TTC549 (cell line): Measurements from ENCODE around the gene MEG3.

Experiments used
- FAIRE-seq: peaks from 2 replicates; lab custom pipeline; 2012; peaks lifted over from hg19 to GRCh38; lab: Jason Lieb, UNC

Gene MEG3

GRCh38 chr14:100865682-100866591, 40.0 kb downstream of the MEG3 start:
- FAIRE-seq, result no peak

DNA sequence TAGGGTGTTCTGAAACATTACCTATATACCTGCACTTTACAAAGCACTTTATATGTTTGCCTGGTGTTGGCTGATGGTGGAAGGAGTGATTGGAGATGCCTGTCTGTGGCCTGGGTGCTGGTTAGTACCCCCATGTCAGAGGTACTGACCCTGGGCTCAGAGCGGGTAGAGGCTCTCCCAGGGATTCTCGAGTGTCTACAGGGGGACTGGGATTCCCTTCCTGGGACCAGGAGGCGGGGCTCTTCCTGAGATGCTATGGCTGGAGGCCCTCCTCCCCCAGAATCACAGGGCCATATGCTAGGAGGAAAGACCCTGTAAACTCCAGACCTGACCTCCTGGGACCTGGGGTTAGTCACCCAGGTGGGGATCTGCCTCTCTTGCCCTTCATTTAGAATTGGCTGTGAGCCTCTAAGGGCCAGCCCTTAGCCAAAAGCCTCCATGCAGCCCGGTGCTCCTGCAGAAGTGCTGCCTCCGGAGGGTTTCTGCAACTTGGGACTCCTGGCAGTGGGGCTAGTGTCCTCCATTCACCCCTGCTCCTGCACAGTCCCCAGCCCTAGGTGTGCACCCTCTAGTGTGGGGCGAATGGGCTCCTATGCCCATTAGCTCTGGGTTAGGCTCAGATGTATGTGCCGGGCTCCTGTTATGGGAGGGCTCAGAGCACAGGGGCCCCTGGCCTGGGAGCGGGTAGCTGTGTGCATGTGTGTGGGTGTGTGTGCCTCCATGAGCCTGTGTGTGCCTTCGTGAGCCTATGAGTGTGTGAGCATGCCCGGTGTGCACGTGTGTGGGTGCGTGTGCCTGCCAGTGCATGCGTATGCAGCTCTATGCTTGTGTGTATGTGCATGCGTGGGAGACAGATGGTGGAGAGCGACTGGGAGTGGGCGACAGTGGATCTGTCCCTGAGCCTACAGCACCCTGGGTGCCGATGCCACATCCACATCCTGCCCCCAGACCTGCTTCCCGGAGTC, 41.0 kb downstream of the MEG3 start:
- FAIRE-seq, result no peak

GRCh38 chr14:100867631-100868315, 41.9 kb downstream of the MEG3 start:
- no peak for FAIRE-seq

DNA sequence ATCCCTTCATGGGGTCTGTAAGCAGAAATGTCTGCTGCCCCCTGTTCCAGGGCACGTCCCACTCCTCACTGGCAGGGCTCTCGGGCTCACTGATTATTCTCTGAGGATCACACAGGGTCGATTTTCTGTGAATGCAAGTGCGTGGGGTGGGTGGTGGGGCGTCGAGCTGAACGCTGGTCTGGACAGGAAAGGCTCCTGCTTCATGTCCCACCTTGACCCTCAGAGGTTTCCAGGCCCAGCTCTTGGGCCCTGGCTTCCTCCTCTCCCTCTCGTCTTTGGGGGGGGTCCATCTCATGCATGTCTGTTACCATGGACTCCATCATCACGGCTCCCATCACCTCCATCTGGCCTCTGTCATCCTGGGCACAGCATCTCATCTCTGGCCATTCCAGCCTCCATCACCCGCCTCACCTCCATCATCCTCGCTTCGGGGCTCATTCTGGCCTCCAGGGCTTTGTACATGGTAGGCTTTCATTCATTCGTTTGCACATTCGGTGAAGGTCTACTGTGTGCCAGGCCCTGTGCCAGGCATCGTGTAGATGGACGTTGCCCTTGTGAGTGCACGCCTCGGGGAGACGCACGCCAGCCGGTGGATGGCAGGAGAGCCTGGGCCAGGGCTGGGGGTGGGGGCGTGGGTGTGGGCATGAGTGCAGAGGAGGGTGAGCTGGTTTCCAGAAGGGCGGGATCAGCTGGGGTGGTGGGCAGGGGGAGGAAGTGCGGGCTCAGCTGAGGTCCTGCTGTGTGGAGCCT, 42.9 kb downstream of the MEG3 start:
- FAIRE-seq, result no peak

GRCh38 chr14:100871234-100872186, 45.6 kb downstream of the MEG3 start:
- no peak for FAIRE-seq

- no peak for FAIRE-seq
Observed at GRCh38 chr14:100872259-100873095, 46.6 kb downstream of the MEG3 start.

DNA sequence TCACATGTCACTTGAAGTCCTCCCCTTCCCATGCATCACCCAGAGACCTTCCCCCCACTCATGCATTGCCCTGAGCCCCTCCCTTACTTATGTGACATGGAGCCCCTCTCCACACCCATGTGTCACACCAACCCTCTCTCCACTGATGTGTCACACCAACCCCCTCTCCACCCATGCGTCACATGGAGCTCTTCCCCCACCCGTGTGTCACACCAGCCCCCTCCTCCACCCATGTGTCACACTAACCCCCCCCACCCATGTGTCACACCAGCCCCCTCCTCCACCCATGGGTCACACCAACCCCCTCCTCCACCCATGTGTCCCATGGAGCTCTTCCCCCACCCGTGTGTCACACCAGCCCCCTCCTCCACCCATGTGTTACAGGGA, 47.2 kb downstream of the MEG3 start:
- FAIRE-seq, result no peak

DNA sequence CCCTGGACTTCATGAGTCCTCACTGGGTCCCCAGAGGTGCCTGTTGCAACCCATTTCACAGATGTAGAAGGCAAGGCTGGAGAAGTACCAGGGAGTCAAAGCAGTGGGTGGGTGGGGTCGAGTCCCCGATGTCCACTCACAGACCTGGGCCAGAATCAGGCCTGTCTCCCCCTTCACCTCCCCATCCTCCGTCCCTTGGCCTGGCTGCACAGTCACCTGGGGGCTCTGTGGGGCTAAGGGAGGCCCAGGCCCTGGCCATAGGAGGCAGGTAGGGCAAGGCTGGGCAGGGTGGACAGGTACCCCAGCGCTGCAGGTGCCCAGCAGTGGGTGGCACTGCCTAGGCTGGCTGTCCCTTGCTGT, 48.1 kb downstream of the MEG3 start:
- FAIRE-seq, result no peak

GRCh38 chr14:100874411-100875091, 48.6 kb downstream of the MEG3 start:
- FAIRE-seq, result no peak

DNA sequence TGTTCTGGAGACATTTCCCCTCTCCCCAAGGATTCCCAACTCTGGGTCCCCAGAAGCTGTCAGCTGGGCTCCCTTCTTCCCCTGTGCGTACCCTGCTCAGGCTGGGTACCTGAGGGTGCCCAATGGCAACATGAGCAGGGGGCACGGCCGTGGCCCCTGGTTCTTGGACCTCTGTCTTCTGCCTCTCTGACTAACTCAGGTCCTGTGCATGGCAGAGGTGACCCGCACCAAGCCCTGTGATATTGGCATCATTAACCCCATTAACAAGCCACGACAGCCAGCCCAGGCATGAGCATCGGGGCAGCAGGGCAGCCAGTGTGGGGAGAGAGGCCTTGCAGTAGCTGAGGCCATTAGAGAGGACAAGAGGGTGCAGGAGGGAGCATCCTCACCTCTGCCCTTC, 49.2 kb downstream of the MEG3 start:
- no peak for FAIRE-seq

DNA sequence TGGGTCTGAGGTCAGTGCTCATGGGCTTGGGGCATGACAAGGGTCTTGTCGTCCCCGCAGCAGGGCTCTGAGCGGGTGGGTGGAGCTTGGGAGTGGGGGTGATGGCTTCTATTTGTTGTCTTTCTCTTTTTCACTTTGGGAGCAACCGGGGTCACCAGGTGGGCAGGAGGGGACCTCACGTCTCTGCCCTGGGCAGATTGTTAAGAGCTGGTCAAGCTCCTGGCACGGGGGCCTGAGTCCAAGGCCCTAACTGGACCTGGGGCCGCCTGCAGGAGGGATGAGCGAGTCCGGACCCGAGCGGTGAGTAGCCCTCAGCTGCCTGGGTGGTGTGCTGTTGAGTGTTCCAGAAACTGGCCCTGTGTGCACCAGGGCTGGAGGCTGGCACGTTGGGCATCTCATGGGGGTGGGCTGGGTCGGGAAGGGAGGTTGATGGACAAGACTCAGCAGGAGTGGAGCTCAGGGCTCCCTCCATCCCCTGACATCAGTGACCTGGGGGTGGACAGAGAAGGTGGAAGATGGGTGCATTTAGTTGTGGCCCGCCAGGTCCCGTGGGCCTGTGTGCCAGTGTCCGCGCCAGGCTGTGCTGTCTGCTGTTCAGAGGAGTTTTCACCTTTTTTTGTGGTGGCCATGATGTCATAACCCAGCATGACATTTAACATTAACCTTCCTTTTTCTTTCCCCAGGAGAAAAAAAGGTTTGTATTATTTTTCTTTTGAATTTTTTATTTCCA, 50.1 kb downstream of the MEG3 start:
- FAIRE-seq, result no peak

- no peak for FAIRE-seq
Observed at GRCh38 chr14:100878271-100879146, 52.6 kb downstream of the MEG3 start.

GRCh38 chr14:100879194-100879593, 53.3 kb downstream of the MEG3 start:
- no peak for FAIRE-seq

DNA sequence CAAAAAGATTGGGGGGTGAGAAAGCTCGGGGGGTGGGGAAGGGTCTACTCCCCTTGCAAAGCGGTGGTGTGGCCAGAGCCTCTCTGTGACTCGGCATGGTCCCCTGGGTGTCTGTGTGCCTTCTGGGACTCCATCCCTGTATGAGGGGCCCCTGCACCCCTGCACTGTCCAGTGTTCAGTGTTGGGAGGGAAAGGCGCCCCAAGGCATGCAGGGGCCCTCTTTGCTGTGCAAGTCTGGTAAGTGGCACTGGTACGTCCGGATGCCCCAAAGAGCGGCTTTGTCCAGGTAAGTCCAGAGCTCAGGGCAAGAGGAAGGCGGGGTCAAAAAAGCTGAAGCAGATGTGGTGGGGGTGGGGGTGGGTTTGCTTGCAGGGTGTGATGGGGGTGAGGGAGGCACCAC, 53.9 kb downstream of the MEG3 start:
- no peak for FAIRE-seq

- no peak for FAIRE-seq
Observed at GRCh38 chr14:100880271-100881101, 54.6 kb downstream of the MEG3 start.

DNA sequence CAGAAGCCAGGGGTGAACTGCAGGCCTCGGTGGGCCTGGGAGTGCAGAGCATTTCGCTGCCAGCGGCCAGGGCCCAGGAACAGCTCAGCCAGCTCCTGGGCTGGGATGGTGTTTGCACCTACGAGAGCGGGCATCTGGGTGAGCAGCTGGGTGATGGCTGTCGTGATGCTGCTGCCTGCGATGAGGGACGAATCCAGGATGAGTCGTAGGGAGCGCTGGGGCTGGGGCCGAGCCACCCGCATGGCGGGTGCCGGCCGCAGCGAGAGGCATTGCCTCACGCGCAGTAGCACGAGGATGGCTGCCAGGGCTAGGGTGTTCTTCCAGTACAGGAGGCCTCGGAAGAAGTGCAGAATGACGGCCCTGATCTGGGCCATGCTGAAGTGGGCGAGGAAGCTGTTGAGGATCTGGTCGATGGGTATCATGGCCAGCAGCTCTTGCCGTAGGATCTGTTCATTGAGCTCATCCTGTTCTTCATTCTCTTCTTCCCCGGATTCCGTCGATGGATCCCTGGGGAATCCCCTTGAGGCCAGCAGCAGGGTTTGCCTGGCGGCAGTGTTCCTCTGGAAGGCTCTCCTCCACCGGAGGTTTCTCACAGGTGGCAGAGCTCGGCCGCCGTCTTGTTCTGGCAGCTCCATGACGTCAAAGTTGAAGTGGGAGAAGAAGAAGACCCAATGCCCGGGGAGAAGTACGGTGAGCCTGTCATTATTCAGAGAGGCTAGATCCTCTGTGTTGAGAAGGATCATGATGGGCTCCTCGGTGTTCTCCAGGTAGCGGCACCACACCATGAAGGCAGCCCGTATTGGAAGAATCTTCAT, 55.5 kb downstream of the MEG3 start:
- FAIRE-seq, result no peak
